ENCODE results near the gene CAPZA1. TPM values are rescaled to one million over a fixed set of nuclear protein-coding genes. Genes with fewer than 3 reads are reported as not detected.
A peak's percentile ranks its signal among the peaks of the same experiment; 100 is the strongest.

The CAPZA1 gene
- 266 and 273 TPM in 2 replicates for total RNA-seq (2014; rRNA removed; shearing (Covaris generic))
- 279 and 286 TPM in 2 replicates for polyA plus RNA-seq (2016; fragmentation: Nextera tagmentation; extraction: Ambion mirVana)

DNA sequence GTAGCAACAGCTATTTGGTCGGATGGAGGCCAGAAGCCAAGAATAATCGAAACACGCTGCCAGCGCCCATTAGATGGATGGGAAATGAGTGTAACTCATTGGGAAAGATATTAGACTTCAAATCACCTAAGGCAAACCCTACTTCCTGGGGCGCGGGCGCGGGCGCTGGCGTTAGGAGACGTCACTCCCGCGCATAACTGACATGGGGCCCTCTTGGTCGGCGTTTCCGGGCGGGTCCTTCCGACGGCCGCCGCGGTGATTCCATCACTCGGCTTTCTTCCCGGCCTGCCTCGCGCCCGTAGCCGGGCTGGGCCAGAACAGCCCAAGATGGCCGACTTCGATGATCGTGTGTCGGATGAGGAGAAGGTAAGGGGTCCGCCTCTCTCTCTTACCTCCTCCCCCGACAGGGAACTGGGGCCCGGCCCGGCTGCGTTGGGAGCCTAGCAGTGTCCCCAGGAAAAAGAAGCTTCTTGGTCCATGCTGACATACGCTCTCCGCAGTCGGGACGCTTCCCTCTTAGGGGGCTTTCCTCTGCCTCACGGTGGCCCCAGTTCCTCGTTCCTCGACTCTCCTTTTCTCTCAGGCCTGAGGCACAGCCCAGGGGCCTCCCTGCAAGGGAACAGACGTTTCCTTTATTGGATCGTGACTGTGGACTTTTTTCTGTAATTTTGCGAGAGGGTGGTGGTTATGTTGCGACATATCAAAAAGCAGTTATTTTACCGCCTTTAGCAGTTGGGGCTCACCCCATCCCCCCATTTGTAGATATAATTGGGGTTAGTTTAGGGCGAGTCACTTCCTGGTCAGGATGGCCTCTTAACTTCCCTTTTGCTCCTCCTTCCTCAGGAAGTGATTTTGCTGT is at the start of gene CAPZA1:
CAPZA1 (plus strand) TSS at position 315 of the 859 bp plus-strand sequence; CDS start at position 328, 13 bp downstream.
- peak within 1 kb of the TSS; percentile 89 for H2AFZ ChIP-seq
- WGBS, 2 experiments (ENCODE audit: low coverage in 1 of 2, low lambda C conversion rate in 2 of 2, missing lambda C conversion rate in 2 of 2): 1 to 2% methylated on average over 45 to 49 of the region's 50 CpGs
- no peaks in the 10 kb centered on the region for H3K27me3 ChIP-seq (replicated peaks; ENCODE audit: insufficient read depth)
- peak within 1 kb of the TSS; percentile 99 for H3K4me3 ChIP-seq
- no peaks in the 10 kb centered on the region for H3K9me2 ChIP-seq (ENCODE audit: insufficient read depth)
- in situ Hi-C loops (cut with MboI): loop anchor here (10.0 kb wide), 1 partner anchor 225 kb away; the partner anchor contains the start of gene CTTNBP2NL
- TF ChIP-seq EZH2phosphoT487 (IDR thresholded peaks at IDR 0.05; ENCODE audit: insufficient read depth, low read depth) (no peak), EZH2 (IDR thresholded peaks at IDR 0.05; ENCODE audit: insufficient read depth, poor library complexity, severe bottlenecking) (no peak)
- peak within 1 kb of the TSS; percentile 98 for H3K4me2 ChIP-seq (ENCODE audit: unreplicated experiment)
- peaks cover 31% of the 10 kb centered on the region for H3K4me1 ChIP-seq (ENCODE audit: insufficient read depth)
- H3K79me2 ChIP-seq (ENCODE audit: insufficient read depth): peaks cover 98% of the 10 kb centered on the region
- peak within 1 kb of the TSS; percentile 99 for H3K9ac ChIP-seq
- DNase-seq: peak; percentile 98
- 0 out of 2 replicates have a peak, but pooled peaks cover 3% of the 10 kb centered on the region for H3K36me3 ChIP-seq (ENCODE audit: low read depth)
- H3K27ac ChIP-seq: peak within 1 kb of the TSS; percentile 97
- H3K9me3 ChIP-seq (ENCODE audit: low read depth): no peaks in the 10 kb centered on the region
- peaks cover 17% of the 10 kb centered on the region; the same call in 1 of the 2 replicates for H3F3A ChIP-seq (ENCODE audit: insufficient read depth)
- H4K20me1 ChIP-seq (ENCODE audit: insufficient read depth): peaks cover 20% of the 10 kb centered on the region

- in situ Hi-C loops (cut with MboI): no loop called here
- peak overlapping the region; percentile 13; the same call in 1 of the 2 replicates for H3K27ac ChIP-seq
- TF ChIP-seq EZH2phosphoT487 (IDR thresholded peaks at IDR 0.05; ENCODE audit: insufficient read depth, low read depth) (no peak), EZH2 (IDR thresholded peaks at IDR 0.05; ENCODE audit: insufficient read depth, poor library complexity, severe bottlenecking) (no peak)
- no peak overlapping the region for H2AFZ ChIP-seq
- peaks cover 30% of the 10 kb centered on the region for H3K36me3 ChIP-seq (ENCODE audit: low read depth)
- no peak overlapping the region for H3K4me3 ChIP-seq
- no peaks in the 10 kb centered on the region for H3K79me2 ChIP-seq (ENCODE audit: insufficient read depth)
- H3K4me1 ChIP-seq (ENCODE audit: insufficient read depth): peaks cover 23% of the 10 kb centered on the region
- H3K9me2 ChIP-seq (ENCODE audit: insufficient read depth): no peaks in the 10 kb centered on the region
- peaks cover 18% of the 10 kb centered on the region for H3F3A ChIP-seq (ENCODE audit: insufficient read depth)
- no peak overlapping the region for H3K9ac ChIP-seq
- H3K4me2 ChIP-seq (ENCODE audit: unreplicated experiment): peak overlapping the region; percentile 17
- no peaks in the 10 kb centered on the region for H4K20me1 ChIP-seq (ENCODE audit: insufficient read depth)
- 67 to 69% methylated on average over 8 of the region's 8 CpGs for WGBS, 2 experiments (ENCODE audit: low coverage in 1 of 2, low lambda C conversion rate in 2 of 2, missing lambda C conversion rate in 2 of 2)
- peak; percentile 88 for DNase-seq
- no peaks in the 10 kb centered on the region for H3K27me3 ChIP-seq (replicated peaks; ENCODE audit: insufficient read depth)
- H3K9me3 ChIP-seq (ENCODE audit: low read depth): no peaks in the 10 kb centered on the region
Observed at GRCh38 chr1:112575154-112575804, 44.4 kb upstream of the CAPZA1 start.

DNA sequence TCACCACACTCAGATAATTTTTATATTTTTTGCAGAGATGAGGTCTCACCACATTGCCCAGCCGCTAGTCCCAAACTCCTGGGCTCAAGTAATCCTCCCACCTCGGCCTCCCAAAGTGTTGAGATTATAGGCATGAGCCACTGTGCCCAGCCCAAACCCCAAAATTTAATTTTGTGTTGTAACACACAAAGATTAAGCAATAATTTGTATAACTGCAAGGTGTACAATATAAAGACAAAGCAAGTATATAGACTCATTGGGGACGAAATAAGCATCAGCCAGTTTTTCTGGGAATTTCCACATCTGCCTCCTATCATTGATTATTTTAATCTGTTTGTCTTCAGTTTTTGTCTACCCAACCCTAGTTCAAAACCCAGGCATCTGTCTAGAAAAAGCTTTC is 43.4 kb upstream of the CAPZA1 start:
- no peak for DNase-seq
- peaks cover 30% of the 10 kb centered on the region for H3K36me3 ChIP-seq (ENCODE audit: low read depth)
- H3K4me3 ChIP-seq: no peak overlapping the region
- H3K9me2 ChIP-seq (ENCODE audit: insufficient read depth): no peaks in the 10 kb centered on the region
- TF ChIP-seq EZH2 (IDR thresholded peaks at IDR 0.05; ENCODE audit: insufficient read depth, poor library complexity, severe bottlenecking): no peak
- TF ChIP-seq EZH2phosphoT487 (IDR thresholded peaks at IDR 0.05; ENCODE audit: insufficient read depth, low read depth): no peak
- H3K9ac ChIP-seq: no peak overlapping the region
- H3K27ac ChIP-seq: peak overlapping the region; percentile 13; the same call in 1 of the 2 replicates
- H3K27me3 ChIP-seq (replicated peaks; ENCODE audit: insufficient read depth): no peaks in the 10 kb centered on the region
- H3F3A ChIP-seq (ENCODE audit: insufficient read depth): peaks cover 18% of the 10 kb centered on the region
- no peaks in the 10 kb centered on the region for H3K9me3 ChIP-seq (ENCODE audit: low read depth)
- in situ Hi-C loops (cut with MboI): no loop called here
- H3K79me2 ChIP-seq (ENCODE audit: insufficient read depth): no peaks in the 10 kb centered on the region
- WGBS, 2 experiments (ENCODE audit: low coverage in 1 of 2, low lambda C conversion rate in 2 of 2, missing lambda C conversion rate in 2 of 2): 91 to 99% methylated on average over 3 of the region's 3 CpGs
- H3K4me1 ChIP-seq (ENCODE audit: insufficient read depth): peaks cover 23% of the 10 kb centered on the region
- no peaks in the 10 kb centered on the region for H4K20me1 ChIP-seq (ENCODE audit: insufficient read depth)
- H2AFZ ChIP-seq: no peak overlapping the region
- H3K4me2 ChIP-seq (ENCODE audit: unreplicated experiment): no peak overlapping the region

GRCh38 chr1:112579801-112580510 is 39.7 kb upstream of the CAPZA1 start:
- peak; percentile 65 for DNase-seq
- H3K36me3 ChIP-seq (ENCODE audit: low read depth): peaks cover 24% of the 10 kb centered on the region
- H3K9ac ChIP-seq: no peak overlapping the region
- peak overlapping the region; percentile 40 for H3K27ac ChIP-seq
- H3K4me2 ChIP-seq (ENCODE audit: unreplicated experiment): peak overlapping the region; percentile 33
- TF ChIP-seq EZH2 (IDR thresholded peaks at IDR 0.05; ENCODE audit: insufficient read depth, poor library complexity, severe bottlenecking) (no peak), EZH2phosphoT487 (IDR thresholded peaks at IDR 0.05; ENCODE audit: insufficient read depth, low read depth) (no peak)
- 55 to 59% methylated on average over 5 of the region's 5 CpGs for WGBS, 2 experiments (ENCODE audit: low coverage in 1 of 2, low lambda C conversion rate in 2 of 2, missing lambda C conversion rate in 2 of 2)
- H3K4me1 ChIP-seq (ENCODE audit: insufficient read depth): peaks cover 22% of the 10 kb centered on the region
- no peak overlapping the region for H2AFZ ChIP-seq
- H3K79me2 ChIP-seq (ENCODE audit: insufficient read depth): no peaks in the 10 kb centered on the region
- in situ Hi-C loops (cut with MboI): no loop called here
- H3K9me3 ChIP-seq (ENCODE audit: low read depth): no peaks in the 10 kb centered on the region
- H3K9me2 ChIP-seq (ENCODE audit: insufficient read depth): no peaks in the 10 kb centered on the region
- H3F3A ChIP-seq (ENCODE audit: insufficient read depth): peaks cover 41% of the 10 kb centered on the region
- no peaks in the 10 kb centered on the region for H3K27me3 ChIP-seq (replicated peaks; ENCODE audit: insufficient read depth)
- no peak overlapping the region for H3K4me3 ChIP-seq
- no peaks in the 10 kb centered on the region for H4K20me1 ChIP-seq (ENCODE audit: insufficient read depth)

All from GM23248 (cell line).